HepG2 (cell line): ENCODE measurements around the gene COX7A2L. TPM values are rescaled to one million over a fixed set of nuclear protein-coding genes. Genes with fewer than 3 reads are reported as not detected.

Experiments used
- ATAC-seq: fragments of 200-7000 bp; cut with Tn5 transposase; 3 replicates; pipeline ENCODE4 v1.9.1; 2020; ENCODE audit warnings: mild to moderate bottlenecking, moderate library complexity
- BruUV-seq: library from RNA; stranded (reverse); fragments of 400-500 nt; replicated peaks from 2 replicates; lab custom pipeline; 2021; lab: Mats Ljungman, UMichigan
- CTCF ChIA-PET: fragments of 300-600 bp; formaldehyde crosslinking; extraction: SDS; loops from one replicate; lab custom pipeline; 2021; ENCODE audit warnings: low total read pairs, inconsistent platforms, low intra/inter-chr PET ratio; lab: Yijun Ruan, JAX
- POLR2A ChIA-PET: fragments of 350-600 bp; sonication (Branson Sonifier 250); formaldehyde crosslinking; loops from one replicate; lab custom pipeline; 2020; ENCODE audit warnings: antibody characterized with exemption, inconsistent platforms; lab: Yijun Ruan, JAX
- DNase-seq: peaks from one replicate; pipeline ENCODE4 v3.0.0-alpha.2; 2015; ENCODE audit warnings: low spot score
- FAIRE-seq: peaks from 3 replicates; lab custom pipeline; 2011; peaks lifted over from hg19 to GRCh38; lab: Jason Lieb, UNC
- H2AFZ ChIP-seq: one replicate; pipeline ENCODE4 v1.6.1; 2011; ENCODE audit warnings: low read length, inconsistent platforms
- H3K27ac ChIP-seq: fragments of 300-600 bp; 3 replicates; pipeline ENCODE4 v1.8.0; 2011; ENCODE audit warnings: mixed run types, mild to moderate bottlenecking, mixed read lengths, low read length, inconsistent platforms; ENCODE audit not compliant: insufficient read depth; ENCODE audit errors: extremely low read length
- H3K27me3 ChIP-seq, 2 experiments: fragments of 200-600 bp in 1 of 2; 2 replicates in 1 of 2; 3 replicates in 1 of 2; pipeline versions ENCODE4 v1.6.0 to v1.8.0; 2011; ENCODE audit warnings: low read length in 2 of 2, mild to moderate bottlenecking in 2 of 2, moderate library complexity in 2 of 2, inconsistent platforms in 1 of 2; ENCODE audit not compliant: insufficient read depth in 2 of 2, control insufficient read depth in 1 of 2
- H3K36me3 ChIP-seq, 2 experiments: fragments of 200-600 bp in 1 of 2; replicated peaks in 1 of 2; 2 replicates in 1 of 2; 3 replicates in 1 of 2; pipeline versions ENCODE4 v1.5.1 to v1.8.0; 2011; ENCODE audit warnings: low read length in 2 of 2, inconsistent platforms in 1 of 2; ENCODE audit not compliant: insufficient read depth in 2 of 2, control insufficient read depth in 1 of 2
- H3K4me1 ChIP-seq: 2 replicates; pipeline ENCODE4 v1.5.1; 2012; ENCODE audit warnings: low read length, inconsistent platforms; ENCODE audit not compliant: insufficient read depth
- H3K4me2 ChIP-seq: 2 replicates; pipeline ENCODE4 v1.6.0; 2011; ENCODE audit warnings: low read depth, low read length, inconsistent platforms
- H3K4me3 ChIP-seq, 3 experiments: fragments of 200-600 bp in 1 of 3; sonication (generic), shearing (Covaris generic) in 1 of 3; replicated peaks in 1 of 3; 2 replicates each; pipeline ENCODE4 v1.5.1; 2011 to 2016; ENCODE audit warnings: low read length in 3 of 3, inconsistent platforms in 2 of 3, low read depth in 2 of 3, mild to moderate bottlenecking in 2 of 3, control low read depth in 1 of 3, mixed read lengths in 1 of 3; ENCODE audit not compliant: insufficient read depth in 1 of 3
- H3K79me2 ChIP-seq: one replicate; pipeline ENCODE4 v1.6.1; 2011; ENCODE audit warnings: low read length, inconsistent platforms; ENCODE audit not compliant: insufficient read depth
- H3K9ac ChIP-seq: 2 replicates; pipeline ENCODE4 v1.6.0; 2011; ENCODE audit warnings: mild to moderate bottlenecking, low read depth, low read length, inconsistent platforms; ENCODE audit not compliant: insufficient read depth
- H3K9me3 ChIP-seq: 2 replicates; pipeline ENCODE4 v1.5.1; 2012; ENCODE audit warnings: mild to moderate bottlenecking, low read length
- H4K20me1 ChIP-seq: 2 replicates; pipeline ENCODE4 v1.6.0; 2011; ENCODE audit warnings: inconsistent platforms, mild to moderate bottlenecking, low read length, moderate library complexity; ENCODE audit not compliant: insufficient read depth
- CBX1 ChIP-seq: IDR thresholded peaks from one replicate; pipeline ENCODE4 v1.6.1; 2016; ENCODE audit warnings: antibody characterized with exemption, low read depth
- CEBPB ChIP-seq: IDR thresholded peaks from 2 replicates; pipeline ENCODE4 v1.6.1; 2011; ENCODE audit warnings: low read depth, low read length, improper control_type of control experiment, borderline replicate concordance
- ELF3 ChIP-seq: IDR thresholded peaks from 2 replicates; pipeline ENCODE4 v1.6.1; 2016; ENCODE audit warnings: missing genetic modification reagents, missing compliant biosample characterization
- FOXC1 ChIP-seq: sonication (generic); formaldehyde crosslinking; IDR thresholded peaks from 2 replicates; pipeline ENCODE4 v1.8.0; 2022; ENCODE audit warnings: mild to moderate bottlenecking, missing genetic modification reagents, borderline replicate concordance
- HIC2 ChIP-seq: sonication (generic); formaldehyde crosslinking; IDR thresholded peaks from 2 replicates; pipeline ENCODE4 v1.9.0; 2022; ENCODE audit warnings: low read depth, missing genetic modification reagents
- NCOA1 ChIP-seq: sonication (generic); formaldehyde crosslinking; IDR thresholded peaks from 2 replicates; pipeline ENCODE4 v1.9.0; 2021; ENCODE audit warnings: missing genetic modification reagents
- NR2C2 ChIP-seq: sonication (generic); formaldehyde crosslinking; IDR thresholded peaks from 2 replicates; pipeline ENCODE4 v1.4.0; 2020; ENCODE audit warnings: missing genetic modification reagents, mild to moderate bottlenecking, moderate library complexity, borderline replicate concordance
- POGK ChIP-seq: sonication (generic); formaldehyde crosslinking; conservative IDR thresholded peaks from 2 replicates; pipeline ENCODE4 v1.8.0; 2022; ENCODE audit warnings: mild to moderate bottlenecking, moderate library complexity, missing genetic modification reagents
- RAD21 ChIP-seq: fragments of 450-650 bp; formaldehyde crosslinking; IDR thresholded peaks from 2 replicates; pipeline ENCODE4 v1.5.0; 2020; ENCODE audit warnings: mild to moderate bottlenecking
- SMYD3 ChIP-seq: sonication (generic); formaldehyde crosslinking; IDR thresholded peaks from 2 replicates; pipeline ENCODE4 v1.8.1; 2023; ENCODE audit warnings: mild to moderate bottlenecking, missing genetic modification reagents
- SOX6 ChIP-seq, 2 experiments: fragments of 450-650 bp in 1 of 2; sonication (generic) in 1 of 2; formaldehyde crosslinking in 1 of 2; IDR thresholded peaks; 2 replicates each; pipeline versions ENCODE4 v1.4.0 to v1.6.1; 2017 to 2020; ENCODE audit warnings: antibody characterized with exemption in 1 of 2, mild to moderate bottlenecking in 1 of 2, missing genetic modification reagents in 1 of 2
- ZBTB10 ChIP-seq: sonication (generic); formaldehyde crosslinking; IDR thresholded peaks from 2 replicates; pipeline ENCODE4 v1.4.0; 2020; ENCODE audit warnings: missing genetic modification reagents, borderline replicate concordance
- ZMYM3 ChIP-seq: sonication (generic); formaldehyde crosslinking; IDR thresholded peaks from 2 replicates; pipeline ENCODE4 v1.5.1; 2020; ENCODE audit warnings: mild to moderate bottlenecking, missing genetic modification reagents
- ZNF562 ChIP-seq: sonication (generic); formaldehyde crosslinking; IDR thresholded peaks from 2 replicates; pipeline ENCODE4 v1.8.0; 2022; ENCODE audit warnings: missing genetic modification reagents, borderline replicate concordance
- ZNF569 ChIP-seq: sonication (generic); formaldehyde crosslinking; IDR thresholded peaks from 2 replicates; pipeline ENCODE4 v1.5.0; 2020; ENCODE audit warnings: mild to moderate bottlenecking, missing genetic modification reagents, moderate library complexity, borderline replicate concordance
- WGBS: methylation state at CpG from one replicate; pipeline ENCODE4 v1.1.6; 2017; ENCODE audit warnings: low lambda C conversion rate; 5-methylcytosine and 5-hydroxymethylcytosine counted together
- in situ Hi-C: cut with HindIII; loops from 2 replicates; pipeline ENCODE4 v1.10.0; 2017; ENCODE audit warnings: low pct_unique_long_range_greater_than_20kb; ENCODE audit not compliant: extremely low pct_ligation_motif_present
- intact Hi-C: fragments of 100-400 bp; cut with micrococcal nuclease; formaldehyde crosslinking; loops from one replicate; pipeline ENCODE4 v1.10.0; 2022; ENCODE audit not compliant: unreplicated experiment
- polyA plus RNA-seq, 8 experiments: library from polyadenylated mRNA; depleted of rRNA in 3 of 8; stranded (reverse) in 7 of 8; unstranded in 1 of 8; fragments of >200 nt; fragmentation: Illumina TruSeq in 4 of 8; extraction: Trizol in 4 of 8; gene quantifications; 2 replicates each; pipeline versions ENCODE4 v1.2.1 to v1.2.3, GENCODE V29; 2011 to 2016; ENCODE audit warnings: low read depth in 4 of 8, missing spikeins in 1 of 8, mixed read lengths in 1 of 8; ENCODE audit not compliant: insufficient read depth in 1 of 8
- total RNA-seq, 5 experiments: library from RNA; depleted of rRNA; stranded (reverse); fragments of >200 nt; fragmentation: Illumina TruSeq; extraction: Trizol; gene quantifications; 2 replicates each; pipeline ENCODE4 v1.2.3, GENCODE V29; 2016; ENCODE audit warnings: low read depth in 1 of 5

COX7A2L gene
- total and polyA plus RNA-seq, 2 of the 13 experiments (the other 11 are each of a cell fraction or from before 2014, with no cell fraction given), result 155 to 201 TPM

- TF ChIP-seq NCOA1 (CRISPR knock-in tag) (peak; percentile 29; the same call in 1 of the 2 replicates), HIC2 (CRISPR knock-in tag) (peak; percentile 14; the same call in 1 of the 2 replicates), NR2C2 (CRISPR knock-in tag) (no peak), SOX6 (IDR thresholded peaks at IDR 0.05) (no peak), SOX6 (CRISPR knock-in tag; IDR thresholded peaks at IDR 0.05) (no peak)
Measured at GRCh38 chr2:42360493-42360889, 526 bp downstream of the COX7A2L start (continued).

GRCh38 chr2:42359965-42360483 is 993 bp downstream of the COX7A2L start:
- Histone ChIP-seq H3K79me2 (peaks cover 57% of the 10 kb centered on the region), H3K9me3 (no peaks in the 10 kb centered on the region), H3K4me1 (peaks cover 53% of the 10 kb centered on the region), H3K27ac (peak overlapping the region; percentile 96), H3K4me3 (peak overlapping the region; percentile 84 to 98 (median 94)), H3K36me3 (no peaks in the 10 kb centered on the region; a peak in 1 of 5 replicates), H4K20me1 (no peaks in the 10 kb centered on the region; the same call in 1 of the 2 replicates), H2AFZ (no peak overlapping the region), H3K9ac (peak overlapping the region; percentile 97), H3K27me3 (no peaks in the 10 kb centered on the region; a peak in 1 of 5 replicates), H3K4me2 (peak overlapping the region; percentile 89)
- CTCF ChIA-PET, result no interaction called here
- BruUV-seq, result TSS peak; percentile 71
- no peak for DNase-seq
- in situ Hi-C loops (loop anchor here (25.0 kb wide), 1 partner anchor 498 kb away; no protein-coding TSS in a partner anchor), intact Hi-C loops (loop anchor here (2.0 to 5.0 kb wide), 3 partner anchors 17 to 302 kb away; partner anchors contain the start of gene KCNG3)
- POLR2A ChIA-PET, result interaction anchor here (0.8 to 1.4 kb wide), 5 partner anchors 9 to 268 kb away, joined by 3 to 4 read pairs (median 3); no protein-coding TSS in a partner anchor
- ATAC-seq, result peak; percentile 5
- under 1% methylated on average over 12 of the region's 12 CpGs for WGBS
- no peak for FAIRE-seq
- TF ChIP-seq NCOA1 (CRISPR knock-in tag) (peak; percentile 64; the same call in 1 of the 2 replicates), CEBPB (peak; percentile 71), SMYD3 (CRISPR knock-in tag) (0 out of 2 replicates have a peak, but pooled peaks have one; percentile 7), ZNF562 (CRISPR knock-in tag) (no peak), POGK (CRISPR knock-in tag) (no peak), ELF3 (peak; percentile 42; the same call in 1 of the 2 replicates), ZBTB10 (no peak), CBX1 (no peak), RAD21 (CRISPR knock-in tag) (0 out of 2 replicates have a peak, but pooled peaks have one; percentile 17), ZMYM3 (CRISPR knock-in tag) (no peak), FOXC1 (CRISPR knock-in tag) (peak; percentile 3; the same call in 1 of the 2 replicates), ZNF569 (CRISPR knock-in tag) (no peak)
